ENCODE measurements around the gene AHNAK.

DNA sequence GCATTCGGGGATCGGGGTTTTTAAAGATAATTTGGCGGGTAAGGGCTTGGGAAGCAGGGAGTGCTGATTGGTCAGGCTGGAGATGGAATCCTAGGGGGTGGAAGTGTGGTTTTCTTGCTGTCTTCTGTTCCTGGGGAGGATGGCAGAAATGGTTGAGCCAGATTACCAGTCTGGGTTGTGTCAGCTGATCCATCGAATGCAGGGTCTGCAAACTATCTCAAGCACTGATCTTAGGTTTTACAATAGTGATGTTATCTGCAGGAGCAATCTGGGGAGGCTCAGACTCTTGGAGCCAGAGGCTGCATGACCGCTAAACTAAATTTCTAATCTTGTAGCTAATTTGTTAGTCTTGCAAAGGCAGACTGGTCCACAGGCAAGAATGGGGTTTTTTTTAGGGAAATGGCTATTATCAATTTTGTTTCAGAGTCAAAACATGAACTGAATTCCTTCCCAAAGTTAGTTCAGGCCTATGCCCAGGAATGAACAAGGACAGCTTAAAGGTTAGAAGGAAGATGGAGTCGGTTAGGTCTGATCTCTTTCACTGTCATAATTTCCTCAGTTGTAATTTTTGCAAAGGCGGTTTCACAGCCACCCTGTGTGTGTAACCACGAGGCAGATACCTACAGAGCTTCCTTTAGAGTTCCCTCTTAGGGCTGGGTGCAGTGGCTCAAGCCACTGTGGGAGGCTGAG, 117.6 kb downstream of the AHNAK start:
- TF ChIP-seq POLR2A (IDR thresholded peaks at IDR 0.05) = no peak
- TF ChIP-seq, protein P1, sequence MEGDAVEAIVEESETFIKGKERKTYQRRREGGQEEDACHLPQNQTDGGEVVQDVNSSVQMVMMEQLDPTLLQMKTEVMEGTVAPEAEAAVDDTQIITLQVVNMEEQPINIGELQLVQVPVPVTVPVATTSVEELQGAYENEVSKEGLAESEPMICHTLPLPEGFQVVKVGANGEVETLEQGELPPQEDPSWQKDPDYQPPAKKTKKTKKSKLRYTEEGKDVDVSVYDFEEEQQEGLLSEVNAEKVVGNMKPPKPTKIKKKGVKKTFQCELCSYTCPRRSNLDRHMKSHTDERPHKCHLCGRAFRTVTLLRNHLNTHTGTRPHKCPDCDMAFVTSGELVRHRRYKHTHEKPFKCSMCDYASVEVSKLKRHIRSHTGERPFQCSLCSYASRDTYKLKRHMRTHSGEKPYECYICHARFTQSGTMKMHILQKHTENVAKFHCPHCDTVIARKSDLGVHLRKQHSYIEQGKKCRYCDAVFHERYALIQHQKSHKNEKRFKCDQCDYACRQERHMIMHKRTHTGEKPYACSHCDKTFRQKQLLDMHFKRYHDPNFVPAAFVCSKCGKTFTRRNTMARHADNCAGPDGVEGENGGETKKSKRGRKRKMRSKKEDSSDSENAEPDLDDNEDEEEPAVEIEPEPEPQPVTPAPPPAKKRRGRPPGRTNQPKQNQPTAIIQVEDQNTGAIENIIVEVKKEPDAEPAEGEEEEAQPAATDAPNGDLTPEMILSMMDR (IDR thresholded peaks at IDR 0.05) = no peak

Measured in lower leg skin (tissue), 3 donors.